Tibial nerve (tissue), 3 donors: ENCODE data around the gene SPRN.

ENCODE experiments used
- CTCF ChIP-seq, 5 experiments: fragments of 200-600 bp in 3 of 5; fragments of 450-650 bp in 2 of 5; sonication (generic) in 3 of 5; IDR thresholded peaks; one replicate each; pipeline ENCODE4 v1.5.1; 2016 to 2019; ENCODE audit warnings: antibody characterized with exemption in 5 of 5, mild to moderate bottlenecking in 3 of 5, moderate library complexity in 2 of 5
- POLR2A ChIP-seq, 2 donors: fragments of 450-650 bp; IDR thresholded peaks; one replicate each; pipeline ENCODE4 v1.6.1; 2017; ENCODE audit warnings: antibody characterized with exemption in 2 of 2, mild to moderate bottlenecking in 2 of 2, moderate library complexity in 2 of 2

GRCh38 chr10:133391761-133392518 lies 32.5 kb downstream of the SPRN start:
- TF ChIP-seq POLR2A (IDR thresholded peaks at IDR 0.05) (no peak), CTCF (IDR thresholded peaks at IDR 0.05) (no peak)
